Measurements from ENCODE around the gene LEMD3. TPM values are rescaled to one million over a fixed set of nuclear protein-coding genes. Genes with fewer than 3 reads are reported as not detected.
A peak's percentile ranks its signal among the peaks of the same experiment; 100 is the strongest.

LEMD3 gene
- 10 to 100 TPM; 16.5 to 17.5 TPM for total RNA-seq

GRCh38 chr12:65169320-65170208 lies at the start of gene LEMD3:
LEMD3 (plus strand) TSS chr12:65169583; CDS start chr12:65169597, 14 bp downstream.
- peaks cover 9% of the 10 kb centered on the region for H3K36me3 Mint-ChIP-seq (ENCODE audit: low read depth)
- peak; percentile 96 for DNase-seq
- H3K27ac Mint-ChIP-seq = peak within 1 kb of the TSS; percentile 91
- intact Hi-C loops (cut with micrococcal nuclease) = loop anchor here (1.0 to 5.0 kb wide), 14 partner anchors 13 to 1133 kb away; partner anchors contain the start of genes GNS, HELB, KICS2 and LLPH
- H3K27me3 Mint-ChIP-seq (ENCODE audit: low read depth) = no peaks in the 10 kb centered on the region
- H3K4me3 Mint-ChIP-seq = peak within 1 kb of the TSS; percentile 85
- CTCF ChIA-PET = interaction anchor here (0.6 to 2.4 kb wide), 8 partner anchors 13 to 1207 kb away, joined by 3 to 13 read pairs (median 4); no protein-coding TSS in a partner anchor
- H3K4me1 Mint-ChIP-seq (ENCODE audit: low read depth) = peaks cover 19% of the 10 kb centered on the region
- no peaks in the 10 kb centered on the region for H3K9me3 Mint-ChIP-seq

GRCh38 chr12:65121049-65121955 lies 48.1 kb upstream of the LEMD3 start, which contains the start of gene WIF1:
WIF1 (minus strand) TSS chr12:65121305; CDS start chr12:65121191, 114 bp downstream.
- CTCF ChIA-PET = interaction anchor here (1.1 to 1.5 kb wide), 6 partner anchors 9 to 319 kb away, joined by 3 to 8 read pairs (median 4); no protein-coding TSS in a partner anchor
- Mint-ChIP-seq H3K9me3 (no peaks in the 10 kb centered on the region), H3K36me3 (ENCODE audit: low read depth) (no peaks in the 10 kb centered on the region), H3K4me1 (ENCODE audit: low read depth) (peaks cover 3% of the 10 kb centered on the region), H3K4me3 (peak within 1 kb of the TSS; percentile 41), H3K27ac (no peak within 1 kb of the TSS), H3K27me3 (ENCODE audit: low read depth) (peaks cover 24% of the 10 kb centered on the region)
- intact Hi-C loops (cut with micrococcal nuclease) = loop anchor here (5.0 kb wide), 1 partner anchor 161 kb away; no protein-coding TSS in a partner anchor
- DNase-seq = peak; percentile 28

GRCh38 chr12:65121956-65122469 lies 47.4 kb upstream of the LEMD3 start:
- CTCF ChIA-PET = interaction anchor here (0.9 to 1.5 kb wide), 3 partner anchors 9 to 231 kb away, joined by 3 read pairs; partner anchors contain the start of gene LEMD3

GRCh38 chr12:65122703-65123102 lies 46.7 kb upstream of the LEMD3 start:
- Mint-ChIP-seq H3K27ac (no peak overlapping the region), H3K36me3 (ENCODE audit: low read depth) (no peaks in the 10 kb centered on the region), H3K27me3 (ENCODE audit: low read depth) (peaks cover 24% of the 10 kb centered on the region), H3K4me1 (ENCODE audit: low read depth) (peaks cover 3% of the 10 kb centered on the region), H3K4me3 (no peak overlapping the region), H3K9me3 (no peaks in the 10 kb centered on the region)
- intact Hi-C loops (cut with micrococcal nuclease) = loop anchor here (1.0 to 5.0 kb wide), 6 partner anchors 48 to 326 kb away; no protein-coding TSS in a partner anchor
- DNase-seq = no peak
- CTCF ChIA-PET = interaction anchor here (0.6 to 2.1 kb wide), 15 partner anchors 12 to 328 kb away, joined by 3 to 9 read pairs (median 3); partner anchors contain the start of gene LEMD3

More at GRCh38 chr12:65121956-65122469, 47.4 kb upstream of the LEMD3 start:
- H3K9me3 Mint-ChIP-seq = no peaks in the 10 kb centered on the region
- peaks cover 3% of the 10 kb centered on the region for H3K4me1 Mint-ChIP-seq (ENCODE audit: low read depth)
- intact Hi-C loops (cut with micrococcal nuclease) = loop anchor here (2.0 to 5.0 kb wide), 2 partner anchors 49 to 160 kb away; no protein-coding TSS in a partner anchor
- H3K4me3 Mint-ChIP-seq = peak overlapping the region; percentile 41
- DNase-seq = no peak
- H3K36me3 Mint-ChIP-seq (ENCODE audit: low read depth) = no peaks in the 10 kb centered on the region
- H3K27ac Mint-ChIP-seq = no peak overlapping the region
- H3K27me3 Mint-ChIP-seq (ENCODE audit: low read depth) = peaks cover 24% of the 10 kb centered on the region

GRCh38 chr12:65123435-65124063 lies 45.8 kb upstream of the LEMD3 start:
- Mint-ChIP-seq H3K4me3 (no peak overlapping the region), H3K9me3 (no peaks in the 10 kb centered on the region), H3K27ac (no peak overlapping the region), H3K27me3 (ENCODE audit: low read depth) (peaks cover 22% of the 10 kb centered on the region), H3K36me3 (ENCODE audit: low read depth) (no peaks in the 10 kb centered on the region), H3K4me1 (ENCODE audit: low read depth) (peaks cover 3% of the 10 kb centered on the region)
- CTCF ChIA-PET = interaction anchor here (0.6 to 2.1 kb wide), 15 partner anchors 11 to 796 kb away, joined by 3 to 9 read pairs (median 3); no protein-coding TSS in a partner anchor
- DNase-seq = peak; percentile 48
- intact Hi-C loops (cut with micrococcal nuclease) = loop anchor here (1.0 to 5.0 kb wide), 6 partner anchors 47 to 327 kb away; no protein-coding TSS in a partner anchor

- Mint-ChIP-seq H3K9me3 (no peaks in the 10 kb centered on the region), H3K27me3 (ENCODE audit: low read depth) (peaks cover 19% of the 10 kb centered on the region), H3K36me3 (ENCODE audit: low read depth) (no peaks in the 10 kb centered on the region), H3K4me1 (ENCODE audit: low read depth) (peaks cover 3% of the 10 kb centered on the region), H3K4me3 (no peak overlapping the region), H3K27ac (no peak overlapping the region)
- CTCF ChIA-PET = interaction anchor here (0.6 kb wide), 1 partner anchor 329 kb away, joined by 4 read pairs; no protein-coding TSS in a partner anchor
- intact Hi-C loops (cut with micrococcal nuclease) = no loop called here
- DNase-seq = no peak
These were observed 44.1 kb upstream of the LEMD3 start for GRCh38 chr12:65125247-65125646.

GRCh38 chr12:65125975-65126374 lies 43.4 kb upstream of the LEMD3 start:
- H3K4me1 Mint-ChIP-seq (ENCODE audit: low read depth) = peaks cover 3% of the 10 kb centered on the region
- DNase-seq = no peak
- intact Hi-C loops (cut with micrococcal nuclease) = no loop called here
- CTCF ChIA-PET = no interaction called here
- no peak overlapping the region for H3K4me3 Mint-ChIP-seq
- no peak overlapping the region for H3K27ac Mint-ChIP-seq
- H3K36me3 Mint-ChIP-seq (ENCODE audit: low read depth) = no peaks in the 10 kb centered on the region
- peaks cover 12% of the 10 kb centered on the region for H3K27me3 Mint-ChIP-seq (ENCODE audit: low read depth)
- H3K9me3 Mint-ChIP-seq = no peaks in the 10 kb centered on the region

GRCh38 chr12:65126482-65126881 lies 42.9 kb upstream of the LEMD3 start:
- no peak overlapping the region for H3K4me3 Mint-ChIP-seq
- intact Hi-C loops (cut with micrococcal nuclease) = no loop called here
- CTCF ChIA-PET = no interaction called here
- no peak for DNase-seq
- no peaks in the 10 kb centered on the region for H3K36me3 Mint-ChIP-seq (ENCODE audit: low read depth)
- H3K27ac Mint-ChIP-seq = no peak overlapping the region
- peaks cover 16% of the 10 kb centered on the region for H3K27me3 Mint-ChIP-seq (ENCODE audit: low read depth)
- no peaks in the 10 kb centered on the region for H3K9me3 Mint-ChIP-seq
- H3K4me1 Mint-ChIP-seq (ENCODE audit: low read depth) = peaks cover 3% of the 10 kb centered on the region

GRCh38 chr12:65133879-65134278 lies 35.5 kb upstream of the LEMD3 start:
- H3K27me3 Mint-ChIP-seq (ENCODE audit: low read depth) = peaks cover 9% of the 10 kb centered on the region
- no peaks in the 10 kb centered on the region for H3K36me3 Mint-ChIP-seq (ENCODE audit: low read depth)
- no peak overlapping the region for H3K27ac Mint-ChIP-seq
- CTCF ChIA-PET = interaction anchor here (0.7 kb wide), 1 partner anchor 78 kb away, joined by 4 read pairs; no protein-coding TSS in a partner anchor
- H3K4me3 Mint-ChIP-seq = no peak overlapping the region
- peaks cover 6% of the 10 kb centered on the region for H3K9me3 Mint-ChIP-seq
- no peaks in the 10 kb centered on the region for H3K4me1 Mint-ChIP-seq (ENCODE audit: low read depth)
- intact Hi-C loops (cut with micrococcal nuclease) = no loop called here
- DNase-seq = no peak

GRCh38 chr12:65139389-65139788 lies 30.0 kb upstream of the LEMD3 start:
- CTCF ChIA-PET = interaction anchor here (0.6 to 1.4 kb wide), 3 partner anchors 16 to 252 kb away, joined by 3 to 4 read pairs (median 3); no protein-coding TSS in a partner anchor
- no peaks in the 10 kb centered on the region for H3K4me1 Mint-ChIP-seq (ENCODE audit: low read depth)
- intact Hi-C loops (cut with micrococcal nuclease) = no loop called here

GRCh38 chr12:65140738-65141137 lies 28.6 kb upstream of the LEMD3 start:
- no peak for DNase-seq
- Mint-ChIP-seq H3K27ac (no peak overlapping the region), H3K9me3 (peaks cover 5% of the 10 kb centered on the region), H3K36me3 (ENCODE audit: low read depth) (no peaks in the 10 kb centered on the region), H3K27me3 (ENCODE audit: low read depth) (peaks cover 24% of the 10 kb centered on the region), H3K4me1 (ENCODE audit: low read depth) (no peaks in the 10 kb centered on the region), H3K4me3 (no peak overlapping the region)
- intact Hi-C loops (cut with micrococcal nuclease) = no loop called here
- CTCF ChIA-PET = interaction anchor here (0.7 to 1.4 kb wide), 2 partner anchors 15 to 18 kb away, joined by 3 read pairs; no protein-coding TSS in a partner anchor

More at GRCh38 chr12:65139389-65139788, 30.0 kb upstream of the LEMD3 start:
- no peak for DNase-seq
- Mint-ChIP-seq H3K36me3 (ENCODE audit: low read depth) (no peaks in the 10 kb centered on the region), H3K9me3 (peaks cover 6% of the 10 kb centered on the region), H3K27ac (no peak overlapping the region), H3K27me3 (ENCODE audit: low read depth) (peaks cover 13% of the 10 kb centered on the region), H3K4me3 (no peak overlapping the region)
